Thymus (tissue), 11 donors: Measurements from ENCODE around the gene ASAP2. TPM values are rescaled to one million over a fixed set of nuclear protein-coding genes. Genes with fewer than 3 reads are reported as not detected.
A peak's percentile ranks its signal among the peaks of the same experiment; 100 is the strongest.

ENCODE experiments used
- DNase-seq, 9 donors: peaks; one replicate each; pipeline ENCODE4 v3.0.0-alpha.2; 2013; ENCODE audit warnings: low spot score in 9 of 9, low read depth in 6 of 9, missing footprints in 1 of 9
- H3K27ac ChIP-seq, 2 donors: one replicate each; pipeline ENCODE4 v1.5.1; 2013; ENCODE audit warnings: control low read depth in 1 of 2, low read depth in 1 of 2, low read length in 1 of 2, mild to moderate bottlenecking in 1 of 2, moderate library complexity in 1 of 2
- H3K27me3 ChIP-seq, 2 donors: one replicate each; pipeline ENCODE4 v1.5.1; 2013; ENCODE audit warnings: low read length in 1 of 2; ENCODE audit not compliant: control insufficient read depth in 2 of 2, insufficient read depth in 1 of 2
- H3K36me3 ChIP-seq, 2 donors: one replicate each; pipeline ENCODE4 v1.5.1; 2013; ENCODE audit warnings: low read length in 1 of 2, mild to moderate bottlenecking in 1 of 2, moderate library complexity in 1 of 2; ENCODE audit not compliant: control insufficient read depth in 2 of 2, insufficient read depth in 2 of 2
- H3K4me1 ChIP-seq, 2 donors: one replicate each; pipeline ENCODE4 v1.5.1; 2013; ENCODE audit warnings: low read length in 2 of 2; ENCODE audit not compliant: control insufficient read depth in 2 of 2, insufficient read depth in 2 of 2
- H3K4me3 ChIP-seq, 2 donors: one replicate each; pipeline ENCODE4 v1.5.1; 2013; ENCODE audit warnings: low read length in 2 of 2, control low read depth in 1 of 2, mild to moderate bottlenecking in 1 of 2
- H3K9me3 ChIP-seq, 2 donors: one replicate each; pipeline ENCODE4 v1.5.1; 2013; ENCODE audit warnings: low read length in 1 of 2, mild to moderate bottlenecking in 1 of 2; ENCODE audit not compliant: control insufficient read depth in 2 of 2, insufficient read depth in 1 of 2
- WGBS: extraction: QIAGEN DNeasy Blood & Tissue Kit; methylation state at CpG from one replicate; pipeline ENCODE4 v1.1.7; 2013; 5-methylcytosine and 5-hydroxymethylcytosine counted together
- polyA plus RNA-seq: library from polyadenylated mRNA; stranded (reverse); fragments of 200-250 nt; gene quantifications from one replicate; pipeline ENCODE4 v1.2.3, GENCODE V29; 2013
- total RNA-seq: library from RNA; stranded (reverse); fragments of 120-200 nt; gene quantifications from one replicate; pipeline ENCODE4 v1.2.4, GENCODE V29; 2013
- donor health status: healthy.

Gene ASAP2
- total and polyA plus RNA-seq, 2 donors = 3.3 to 6.7 TPM

GRCh38 chr2:9299161-9300100 lies 92.8 kb downstream of the ASAP2 start:
- no peak for DNase-seq
- Histone ChIP-seq H3K4me1 (no peaks in the 10 kb centered on the region), H3K27me3 (no peaks in the 10 kb centered on the region), H3K9me3 (no peaks in the 10 kb centered on the region), H3K4me3 (no peak overlapping the region), H3K36me3 (no peaks in the 10 kb centered on the region), H3K27ac (no peak overlapping the region)
- WGBS = 95% methylated on average over 17 of the region's 17 CpGs

DNA sequence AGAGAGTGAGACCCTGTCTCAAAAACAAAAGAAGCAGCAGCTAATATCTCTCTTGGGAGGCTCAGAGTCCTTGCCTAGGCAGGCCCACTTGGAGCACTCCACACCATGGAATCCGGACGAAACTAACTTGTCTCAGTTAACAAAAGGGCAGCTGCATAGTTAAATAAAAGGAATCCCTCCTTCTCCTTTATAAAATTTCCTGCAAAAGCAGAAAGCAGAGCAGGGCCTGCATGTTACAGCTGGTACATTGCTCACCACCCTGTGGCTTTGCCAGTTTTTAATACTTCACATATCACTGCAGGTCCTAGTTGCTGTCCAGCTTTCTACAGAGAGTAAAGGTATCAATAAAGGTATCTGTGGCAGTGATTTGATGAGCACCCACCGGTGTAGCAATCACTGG lies 93.6 kb downstream of the ASAP2 start:
- Histone ChIP-seq H3K27ac (no peak overlapping the region), H3K36me3 (no peaks in the 10 kb centered on the region), H3K27me3 (no peaks in the 10 kb centered on the region), H3K4me1 (no peaks in the 10 kb centered on the region), H3K4me3 (no peak overlapping the region), H3K9me3 (no peaks in the 10 kb centered on the region)
- no peak for DNase-seq
- WGBS = 93% methylated on average over 3 of the region's 3 CpGs

DNA sequence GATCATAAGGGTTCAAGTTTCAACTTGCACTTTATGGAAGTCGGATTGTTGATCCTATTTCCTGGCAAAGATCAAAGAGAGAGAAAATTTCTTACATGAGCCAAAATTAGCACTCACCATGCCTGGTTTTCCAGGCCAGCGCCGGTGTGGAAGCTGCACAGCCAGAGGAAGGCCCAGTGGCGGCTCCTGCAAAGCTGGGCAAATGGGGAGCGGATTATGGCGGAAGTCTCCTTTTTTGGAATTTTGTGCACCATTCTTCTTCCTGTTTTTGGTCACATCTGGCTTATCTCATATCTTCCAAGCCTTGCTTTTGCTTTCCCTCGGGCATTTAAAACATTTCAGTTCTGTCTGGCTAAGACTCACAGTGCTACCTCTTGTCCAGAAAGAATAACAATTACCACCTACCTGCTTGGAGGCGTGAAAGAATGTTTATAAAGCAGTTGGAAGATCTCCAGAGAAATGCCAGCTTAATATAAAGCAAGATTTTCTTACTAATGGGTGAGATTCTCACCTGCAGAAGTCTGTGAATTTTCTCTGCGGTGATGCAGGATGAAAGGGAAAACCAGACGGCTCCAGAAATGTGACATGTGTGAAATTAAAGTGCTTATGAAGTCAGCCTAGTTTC lies 94.3 kb downstream of the ASAP2 start:
- WGBS = 90% methylated on average over 10 of the region's 10 CpGs
- Histone ChIP-seq H3K36me3 (no peaks in the 10 kb centered on the region), H3K4me1 (no peaks in the 10 kb centered on the region), H3K27me3 (no peaks in the 10 kb centered on the region), H3K27ac (no peak overlapping the region), H3K4me3 (no peak overlapping the region), H3K9me3 (no peaks in the 10 kb centered on the region)
- no peak for DNase-seq

DNA sequence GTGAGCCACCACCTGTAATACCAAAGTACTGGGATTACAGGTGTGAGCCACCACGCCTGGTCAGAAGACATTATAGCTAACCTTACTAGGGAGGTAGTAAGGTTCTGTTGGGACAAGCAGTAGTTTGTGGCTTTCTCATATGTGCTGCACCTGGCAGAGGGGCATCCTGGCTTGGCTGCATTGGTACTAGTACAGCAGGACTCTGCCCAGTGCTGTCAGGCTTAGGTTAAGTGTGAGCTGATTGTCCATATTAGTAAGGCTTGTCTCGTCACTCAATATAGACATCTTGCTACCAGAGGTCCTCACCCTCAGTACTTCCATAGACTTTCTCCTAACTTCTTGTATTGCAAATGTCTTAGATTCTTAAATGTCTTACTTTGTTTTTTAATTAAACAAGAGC lies 96.1 kb downstream of the ASAP2 start:
- H3K36me3 ChIP-seq = no peaks in the 10 kb centered on the region
- WGBS = 97% methylated on average over 2 of the region's 2 CpGs
- H3K27ac ChIP-seq = no peak overlapping the region
- DNase-seq = no peak
- no peaks in the 10 kb centered on the region for H3K9me3 ChIP-seq
- no peak overlapping the region for H3K4me3 ChIP-seq
- H3K4me1 ChIP-seq = no peaks in the 10 kb centered on the region
- no peaks in the 10 kb centered on the region for H3K27me3 ChIP-seq

GRCh38 chr2:9303528-9304225 lies 97.1 kb downstream of the ASAP2 start:
- Histone ChIP-seq H3K9me3 (no peaks in the 10 kb centered on the region), H3K36me3 (no peaks in the 10 kb centered on the region), H3K4me1 (no peaks in the 10 kb centered on the region), H3K27ac (no peak overlapping the region), H3K4me3 (no peak overlapping the region), H3K27me3 (no peaks in the 10 kb centered on the region)
- DNase-seq = no peak
- WGBS = 97% methylated on average over 11 of the region's 11 CpGs

- Histone ChIP-seq H3K4me1 (peaks cover 0 to 3% of the 10 kb centered on the region in 2 donors), H3K27ac (peak overlapping the region; percentile 30 to 36)
- DNase-seq = no peak
Observed at GRCh38 chr2:9306911-9307310, 100.3 kb downstream of the ASAP2 start.

GRCh38 chr2:9307535-9307934 lies 100.9 kb downstream of the ASAP2 start:
- Histone ChIP-seq H3K4me3 (no peak overlapping the region), H3K27ac (peak overlapping the region in 1 of 2 donors; percentile 30), H3K36me3 (no peaks in the 10 kb centered on the region), H3K27me3 (no peaks in the 10 kb centered on the region), H3K4me1 (peaks cover 0 to 3% of the 10 kb centered on the region in 2 donors), H3K9me3 (no peaks in the 10 kb centered on the region)
- 97% methylated on average over 7 of the region's 7 CpGs for WGBS
- DNase-seq = no peak

More at GRCh38 chr2:9306911-9307310, 100.3 kb downstream of the ASAP2 start:
- Histone ChIP-seq H3K27me3 (no peaks in the 10 kb centered on the region), H3K9me3 (no peaks in the 10 kb centered on the region), H3K4me3 (no peak overlapping the region), H3K36me3 (no peaks in the 10 kb centered on the region)
- 87% methylated on average over 8 of the region's 8 CpGs for WGBS

GRCh38 chr2:9308186-9308955 lies 101.8 kb downstream of the ASAP2 start:
- Histone ChIP-seq H3K9me3 (no peaks in the 10 kb centered on the region), H3K27ac (no peak overlapping the region), H3K4me1 (peaks cover 0 to 3% of the 10 kb centered on the region in 2 donors), H3K36me3 (no peaks in the 10 kb centered on the region), H3K27me3 (no peaks in the 10 kb centered on the region), H3K4me3 (no peak overlapping the region)
- WGBS = 92% methylated on average over 14 of the region's 14 CpGs
- no peak for DNase-seq
